IMR-90 (cell line): ENCODE data around the gene STXBP6.

ENCODE experiments used
- CTCF ChIP-seq: conservative IDR thresholded peaks from 2 replicates; pipeline ENCODE4 v1.5.1; 2012; ENCODE audit warnings: mild to moderate bottlenecking, low read depth, low read length, improper control_type of control experiment
- MAFK ChIP-seq: IDR thresholded peaks from 2 replicates; pipeline ENCODE4 v1.6.1; 2012; ENCODE audit warnings: low read depth, low read length, improper control_type of control experiment
- MXI1 ChIP-seq: IDR thresholded peaks from 2 replicates; pipeline ENCODE4 v1.6.1; 2012; ENCODE audit warnings: low read depth, mild to moderate bottlenecking, low read length, moderate library complexity, borderline replicate concordance

- TF ChIP-seq CTCF = no peak
- no peak for TF ChIP-seq MAFK
- TF ChIP-seq MXI1 = no peak
These were observed 272.3 kb downstream of the STXBP6 start for GRCh38 chr14:24777678-24778077.
